GM06990 (cell line): ENCODE results near the gene CHRNA3.

Experiments
- DNase-seq: peaks from one replicate; pipeline ENCODE4 v3.0.0-alpha.2; 2011; ENCODE audit not compliant: insufficient read length; ENCODE audit errors: extremely low read depth
- H3K27me3 ChIP-seq: replicated peaks from 2 replicates; pipeline ENCODE4 v1.6.0; 2011; ENCODE audit warnings: low read length; ENCODE audit not compliant: control insufficient read depth, insufficient read depth
- H3K36me3 ChIP-seq: 2 replicates; pipeline ENCODE4 v1.5.1; 2011; ENCODE audit warnings: low read length; ENCODE audit not compliant: control insufficient read depth, insufficient read depth
- H3K4me3 ChIP-seq: replicated peaks from 2 replicates; pipeline ENCODE4 v1.5.1; 2011; ENCODE audit warnings: low read depth, mild to moderate bottlenecking, control low read depth, low read length
- CTCF ChIP-seq: IDR thresholded peaks from 2 replicates; pipeline ENCODE4 v1.5.1; 2011; ENCODE audit warnings: low read length, control low read depth, mild to moderate bottlenecking, inconsistent platforms; ENCODE audit not compliant: insufficient read depth, poor library complexity, severe bottlenecking

The CHRNA3 gene

GRCh38 chr15:78570710-78571109 lies 50.1 kb downstream of the CHRNA3 start:
- peak; percentile 11 for TF ChIP-seq CTCF
- no peaks in the 10 kb centered on the region for H3K36me3 ChIP-seq
- no peak overlapping the region for H3K4me3 ChIP-seq
- DNase-seq, result no peak
- no peaks in the 10 kb centered on the region for H3K27me3 ChIP-seq

- no peak for TF ChIP-seq CTCF
- H3K27me3 ChIP-seq, result no peaks in the 10 kb centered on the region
- DNase-seq, result no peak
- H3K36me3 ChIP-seq, result no peaks in the 10 kb centered on the region
- peak overlapping the region; percentile 41 for H3K4me3 ChIP-seq
Measured at GRCh38 chr15:78567531-78567930, 53.3 kb downstream of the CHRNA3 start.

- Histone ChIP-seq H3K36me3 (no peaks in the 10 kb centered on the region), H3K4me3 (peak overlapping the region; percentile 88), H3K27me3 (no peaks in the 10 kb centered on the region)
- peak; percentile 8 for DNase-seq
- peak; percentile 16 for TF ChIP-seq CTCF
Measured at GRCh38 chr15:78565951-78566774, 54.6 kb downstream of the CHRNA3 start.

GRCh38 chr15:78565097-78565950 lies 55.5 kb downstream of the CHRNA3 start, which contains the start of gene CHRNA5:
TSS of gene CHRNA5 (plus strand) at chr15:78565520. CDS start at chr15:78565720, 200 bp downstream.
- Histone ChIP-seq H3K4me3 (peak within 1 kb of the TSS; percentile 88), H3K36me3 (no peaks in the 10 kb centered on the region), H3K27me3 (no peaks in the 10 kb centered on the region)
- TF ChIP-seq CTCF, result no peak
- peak; percentile 85 for DNase-seq

GRCh38 chr15:78564743-78565096 lies 56.1 kb downstream of the CHRNA3 start:
- no peak for TF ChIP-seq CTCF
- no peak overlapping the region for H3K4me3 ChIP-seq
- peak; percentile 25 for DNase-seq
- H3K36me3 ChIP-seq, result no peaks in the 10 kb centered on the region
- H3K27me3 ChIP-seq, result no peaks in the 10 kb centered on the region
